Endothelial cell of umbilical vein (primary cell): ENCODE data around the gene KIRREL1. TPM values are rescaled to one million over a fixed set of nuclear protein-coding genes. Genes with fewer than 3 reads are reported as not detected.

Experiments used
- BruUV-seq: library from RNA; stranded (reverse); fragments of 400-500 nt; replicated peaks from 2 replicates; lab custom pipeline; 2021; lab: Mats Ljungman, UMichigan
- CTCF ChIA-PET: fragments of 300-600, 350-600 bp; sonication (Branson Sonifier 250); formaldehyde crosslinking; loops from one replicate; lab custom pipeline; 2021; ENCODE audit warnings: antibody characterized with exemption, inconsistent platforms; lab: Charles Lee
- POLR2A ChIA-PET: fragments of 300-600, 350-600 bp; sonication (Branson Sonifier 250); formaldehyde crosslinking; loops from one replicate; lab custom pipeline; 2021; ENCODE audit warnings: antibody characterized with exemption, inconsistent platforms; lab: Charles Lee
- DNase-seq: peaks from one replicate; pipeline ENCODE4 v3.0.0-alpha.2; 2011; ENCODE audit warnings: low read depth, low spot score
- FAIRE-seq: peaks from 2 replicates; lab custom pipeline; 2011; peaks lifted over from hg19 to GRCh38; lab: Jason Lieb, UNC
- H2AFZ ChIP-seq: 2 replicates; pipeline ENCODE4 v1.6.0; 2012; ENCODE audit warnings: low read depth, low read length, control low read depth, inconsistent platforms
- H3K27ac ChIP-seq: 2 replicates; pipeline ENCODE4 v1.5.1; 2011; ENCODE audit warnings: low read depth, mild to moderate bottlenecking, control low read depth, low read length, moderate library complexity; ENCODE audit not compliant: insufficient read depth
- H3K27me3 ChIP-seq, 2 experiments: 2 replicates each; pipeline versions ENCODE4 v1.6.0 to v1.6.1; 2011; ENCODE audit warnings: low read length in 2 of 2, mixed read lengths in 1 of 2; ENCODE audit not compliant: control insufficient read depth in 2 of 2, insufficient read depth in 2 of 2
- H3K36me3 ChIP-seq, 2 experiments: 2 replicates in 1 of 2; 3 replicates in 1 of 2; pipeline ENCODE4 v1.5.1; 2011; ENCODE audit warnings: low read length in 2 of 2, mild to moderate bottlenecking in 1 of 2, moderate library complexity in 1 of 2; ENCODE audit not compliant: control insufficient read depth in 2 of 2, insufficient read depth in 2 of 2; ENCODE audit errors: extremely low read depth in 1 of 2
- H3K4me1 ChIP-seq: 3 replicates; pipeline ENCODE4 v1.5.1; 2011; ENCODE audit warnings: mild to moderate bottlenecking, low read length; ENCODE audit not compliant: control insufficient read depth, insufficient read depth; ENCODE audit errors: extremely low read depth
- H3K4me2 ChIP-seq: 2 replicates; pipeline ENCODE4 v1.6.1; 2011; ENCODE audit warnings: low read length, control low read depth, mixed read lengths; ENCODE audit not compliant: insufficient read depth
- H3K4me3 ChIP-seq, 3 experiments: fragments of 200-600 bp in 1 of 3; sonication (generic), shearing (Covaris generic) in 1 of 3; replicated peaks in 1 of 3; 2 replicates each; pipeline ENCODE4 v1.5.1; 2011 to 2016; ENCODE audit warnings: control low read depth in 3 of 3, low read length in 3 of 3, mild to moderate bottlenecking in 2 of 3, inconsistent platforms in 1 of 3, low read depth in 1 of 3, moderate library complexity in 1 of 3; ENCODE audit not compliant: insufficient read depth in 1 of 3
- H3K79me2 ChIP-seq: 2 replicates; pipeline ENCODE4 v1.6.0; 2012; ENCODE audit warnings: low read length, inconsistent platforms; ENCODE audit not compliant: control insufficient read depth, insufficient read depth
- H3K9ac ChIP-seq: replicated peaks from 2 replicates; pipeline ENCODE3; 2011; ENCODE audit warnings: low read length, control low read depth; ENCODE audit not compliant: insufficient read depth; ENCODE audit errors: extremely low read depth
- H3K9me1 ChIP-seq: replicated peaks from 3 replicates; pipeline ENCODE4 v1.6.0; 2011; ENCODE audit warnings: mild to moderate bottlenecking, low read length; ENCODE audit not compliant: control insufficient read depth, insufficient read depth; ENCODE audit errors: extremely low read depth
- H3K9me3 ChIP-seq: replicated peaks from 2 replicates; pipeline ENCODE4 v1.5.1; 2012; ENCODE audit warnings: low read length, inconsistent platforms; ENCODE audit not compliant: control insufficient read depth, insufficient read depth
- H4K20me1 ChIP-seq: replicated peaks from 2 replicates; pipeline ENCODE3; 2011; ENCODE audit warnings: mild to moderate bottlenecking, low read length; ENCODE audit not compliant: control insufficient read depth, insufficient read depth; ENCODE audit errors: extremely low read depth
- CTCF ChIP-seq, 2 donors: IDR thresholded peaks; 1 replicate in 1 of 2; 2 replicates in 1 of 2; pipeline ENCODE4 v1.5.1; 2011; ENCODE audit warnings: low read length in 2 of 2, mild to moderate bottlenecking in 2 of 2, moderate library complexity in 2 of 2, control low read depth in 1 of 2, inconsistent platforms in 1 of 2, low read depth in 1 of 2; ENCODE audit not compliant: insufficient read depth in 1 of 2; ENCODE audit errors: extremely low read depth in 1 of 2
- JUN ChIP-seq: IDR thresholded peaks from 2 replicates; pipeline ENCODE4 v1.6.1; 2011; ENCODE audit warnings: borderline replicate concordance, low read depth; ENCODE audit not compliant: insufficient read length, insufficient read depth
- MYC ChIP-seq: IDR thresholded peaks from one replicate; pipeline ENCODE4 v1.6.1; 2011; ENCODE audit warnings: mild to moderate bottlenecking, low read depth, low read length
- dilution Hi-C: fragments of 300-500 bp; cut with MboI; formaldehyde crosslinking; loops from one replicate; pipeline ENCODE4 v1.15.0; 2019; ENCODE audit warnings: low sequenced_read_pairs; ENCODE audit not compliant: extremely low pct_ligation_motif_present
- intact Hi-C: fragments of 100-400 bp; cut with micrococcal nuclease; formaldehyde crosslinking; loops from one replicate; pipeline ENCODE4 v1.10.0; 2022
- polyA plus RNA-seq, 4 experiments: library from polyadenylated mRNA; depleted of rRNA in 3 of 4; stranded (reverse) in 3 of 4; unstranded in 1 of 4; fragments of >200 nt; gene quantifications; 2 replicates each; pipeline versions ENCODE4 v1.2.1 to v1.2.3, GENCODE V29; 2011 to 2012; ENCODE audit warnings: missing spikeins in 1 of 4
- total RNA-seq: library from RNA; stranded (reverse); gene quantifications from 2 replicates; pipeline ENCODE4 v1.2.3, GENCODE V29; 2021

Gene KIRREL1
- total and polyA plus RNA-seq, 2 donors (not counting 3 experiments of a cell fraction or from before 2014, with no cell fraction given) = 35.6 to 57.6 TPM

GRCh38 chr1:158117854-158118704 is 124.6 kb downstream of the KIRREL1 start:
- intact Hi-C loops (loop anchor here (1.0 kb wide), 2 partner anchors 126 to 149 kb away; no protein-coding TSS in a partner anchor), dilution Hi-C loops (no loop called here)
- Histone ChIP-seq H3K36me3 (no peaks in the 10 kb centered on the region), H3K4me1 (peaks cover 2% of the 10 kb centered on the region), H3K27me3 (peaks cover 31 to 32% of the 10 kb centered on the region in 2 experiments), H3K9me1 (no peaks in the 10 kb centered on the region), H3K4me3 (no peak overlapping the region), H4K20me1 (no peaks in the 10 kb centered on the region), H3K27ac (no peak overlapping the region), H3K9me3 (no peaks in the 10 kb centered on the region), H3K79me2 (no peaks in the 10 kb centered on the region), H3K9ac (no peak overlapping the region), H3K4me2 (no peak overlapping the region), H2AFZ (peak overlapping the region; percentile 35)
- no TSS peak for BruUV-seq
- ChIA-PET POLR2A (no interaction called here), CTCF (interaction anchor here (0.6 to 15.2 kb wide), 24 partner anchors 8 to 953 kb away, joined by 3 to 460 read pairs (median 5); partner anchors contain the start of gene KIRREL1)
- TF ChIP-seq JUN = no peak
- peak; percentile 49 to 57 for TF ChIP-seq CTCF (IDR thresholded peaks at IDR 0.05; ENCODE audit: extremely low read depth in 1 of 2, insufficient read depth in 1 of 2, low read depth in 1 of 2, low read length in 2 of 2)
- no peak for TF ChIP-seq MYC
- DNase-seq (peak; percentile 52), FAIRE-seq (peak; percentile 77)
